Hematopoietic multipotent progenitor cell treated with erythropoietin and hydrocortisone succinate and interleukin-3 and kit ligand, for 4 days (in vitro differentiated cells): ENCODE measurements around the gene CDKN2AIP.

ENCODE experiments used
- DNase-seq: peaks from one replicate; pipeline ENCODE4 v3.0.0-alpha.2; 2015

CDKN2AIP gene

GRCh38 chr4:183444214-183445096 lies at the start of gene CDKN2AIP:
CDKN2AIP (plus strand) TSS chr4:183444636; CDS start chr4:183444798, 162 bp downstream.
- peak; percentile 98 for DNase-seq

- DNase-seq, result peak; percentile 94
Observed at GRCh38 chr4:183395395-183395794, 49.0 kb upstream of the CDKN2AIP start.

- peak; percentile 62 for DNase-seq
Observed at GRCh38 chr4:183396227-183396637, 48.2 kb upstream of the CDKN2AIP start.

- no peak for DNase-seq
Observed at GRCh38 chr4:183397741-183398297, 46.6 kb upstream of the CDKN2AIP start.

- peak; percentile 91 for DNase-seq
Observed at GRCh38 chr4:183398298-183399125, 45.9 kb upstream of the CDKN2AIP start.

- DNase-seq, result peak; percentile 70
Observed at GRCh38 chr4:183399126-183399522, 45.3 kb upstream of the CDKN2AIP start.

GRCh38 chr4:183399616-183400015 lies 44.8 kb upstream of the CDKN2AIP start:
- peak; percentile 64 for DNase-seq

- no peak for DNase-seq
Observed at GRCh38 chr4:183400035-183400434, 44.4 kb upstream of the CDKN2AIP start.

GRCh38 chr4:183401473-183401872 lies 43.0 kb upstream of the CDKN2AIP start:
- no peak for DNase-seq

- no peak for DNase-seq
Observed at GRCh38 chr4:183402771-183403170, 41.7 kb upstream of the CDKN2AIP start.

- no peak for DNase-seq
Observed at GRCh38 chr4:183403486-183403885, 41.0 kb upstream of the CDKN2AIP start.

GRCh38 chr4:183403961-183404360 lies 40.5 kb upstream of the CDKN2AIP start:
- no peak for DNase-seq

- peak; percentile 44 for DNase-seq
Observed at GRCh38 chr4:183405303-183405702, 39.1 kb upstream of the CDKN2AIP start.

GRCh38 chr4:183407128-183407585 lies 37.3 kb upstream of the CDKN2AIP start:
- DNase-seq, result peak; percentile 95

- no peak for DNase-seq
Observed at GRCh38 chr4:183407635-183408464, 36.6 kb upstream of the CDKN2AIP start.

GRCh38 chr4:183408796-183409195 lies 35.6 kb upstream of the CDKN2AIP start:
- peak; percentile 75 for DNase-seq

GRCh38 chr4:183409483-183409882 lies 35.0 kb upstream of the CDKN2AIP start:
- DNase-seq, result no peak

GRCh38 chr4:183409934-183410333 lies 34.5 kb upstream of the CDKN2AIP start:
- no peak for DNase-seq

- no peak for DNase-seq
Observed at GRCh38 chr4:183411291-183411861, 33.1 kb upstream of the CDKN2AIP start.

- DNase-seq, result no peak
Observed at GRCh38 chr4:183412821-183413220, 31.6 kb upstream of the CDKN2AIP start.

GRCh38 chr4:183413234-183414200 lies 30.9 kb upstream of the CDKN2AIP start:
- no peak for DNase-seq
